ENCODE measurements around the gene IGSF6.
A peak's percentile ranks its signal among the peaks of the same experiment; 100 is the strongest.

DNA sequence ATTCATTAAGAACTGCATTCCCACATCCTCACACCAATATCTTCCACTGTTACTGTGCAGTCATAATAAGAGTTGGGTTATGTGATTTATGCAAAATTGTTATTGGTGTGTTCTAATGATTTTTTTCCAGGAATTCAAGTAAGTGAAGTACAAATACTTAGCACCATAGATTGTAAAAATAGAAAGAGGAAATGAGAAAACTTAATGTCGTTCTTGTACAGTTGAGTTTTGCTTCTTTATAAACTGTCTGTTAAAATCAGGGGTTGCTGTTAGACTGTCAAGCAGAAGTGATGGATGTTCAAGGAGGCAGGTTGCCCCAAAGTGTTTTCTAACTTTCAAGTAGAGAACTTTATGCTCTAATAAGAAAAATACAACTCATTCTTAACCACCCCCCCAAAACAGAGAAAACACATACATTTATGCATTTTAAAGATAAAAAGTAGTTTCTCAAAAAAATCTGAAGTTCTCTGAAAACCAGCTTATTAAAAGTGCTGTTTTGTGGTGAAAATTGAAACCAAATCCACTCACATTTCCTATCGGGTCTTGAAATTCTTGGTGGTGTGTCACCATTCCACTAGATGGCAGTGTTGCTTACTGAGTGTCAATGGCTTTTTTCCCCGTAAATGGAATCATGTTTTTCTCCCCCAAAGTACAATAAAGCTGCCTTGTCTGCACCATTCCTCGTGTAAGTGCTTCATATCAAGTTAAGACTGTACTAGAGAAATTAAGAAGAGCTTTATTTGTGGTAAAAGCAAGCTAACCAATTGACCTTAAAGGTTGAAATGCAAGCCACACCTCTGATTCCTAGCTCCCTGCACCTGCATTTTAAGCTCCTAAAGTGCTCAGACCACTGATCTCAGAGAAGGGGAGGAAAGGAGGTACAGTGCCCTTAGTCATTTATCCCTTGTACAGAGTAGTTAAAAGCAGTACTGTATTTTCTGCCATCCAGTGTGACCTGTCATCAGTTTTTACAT is 4.7 kb upstream of the IGSF6 start:
- TF ChIP-seq SMC3 (IDR thresholded peaks at IDR 0.05; ENCODE audit: low read depth, low read length) = peak; percentile 67
- TF ChIP-seq, protein P1, sequence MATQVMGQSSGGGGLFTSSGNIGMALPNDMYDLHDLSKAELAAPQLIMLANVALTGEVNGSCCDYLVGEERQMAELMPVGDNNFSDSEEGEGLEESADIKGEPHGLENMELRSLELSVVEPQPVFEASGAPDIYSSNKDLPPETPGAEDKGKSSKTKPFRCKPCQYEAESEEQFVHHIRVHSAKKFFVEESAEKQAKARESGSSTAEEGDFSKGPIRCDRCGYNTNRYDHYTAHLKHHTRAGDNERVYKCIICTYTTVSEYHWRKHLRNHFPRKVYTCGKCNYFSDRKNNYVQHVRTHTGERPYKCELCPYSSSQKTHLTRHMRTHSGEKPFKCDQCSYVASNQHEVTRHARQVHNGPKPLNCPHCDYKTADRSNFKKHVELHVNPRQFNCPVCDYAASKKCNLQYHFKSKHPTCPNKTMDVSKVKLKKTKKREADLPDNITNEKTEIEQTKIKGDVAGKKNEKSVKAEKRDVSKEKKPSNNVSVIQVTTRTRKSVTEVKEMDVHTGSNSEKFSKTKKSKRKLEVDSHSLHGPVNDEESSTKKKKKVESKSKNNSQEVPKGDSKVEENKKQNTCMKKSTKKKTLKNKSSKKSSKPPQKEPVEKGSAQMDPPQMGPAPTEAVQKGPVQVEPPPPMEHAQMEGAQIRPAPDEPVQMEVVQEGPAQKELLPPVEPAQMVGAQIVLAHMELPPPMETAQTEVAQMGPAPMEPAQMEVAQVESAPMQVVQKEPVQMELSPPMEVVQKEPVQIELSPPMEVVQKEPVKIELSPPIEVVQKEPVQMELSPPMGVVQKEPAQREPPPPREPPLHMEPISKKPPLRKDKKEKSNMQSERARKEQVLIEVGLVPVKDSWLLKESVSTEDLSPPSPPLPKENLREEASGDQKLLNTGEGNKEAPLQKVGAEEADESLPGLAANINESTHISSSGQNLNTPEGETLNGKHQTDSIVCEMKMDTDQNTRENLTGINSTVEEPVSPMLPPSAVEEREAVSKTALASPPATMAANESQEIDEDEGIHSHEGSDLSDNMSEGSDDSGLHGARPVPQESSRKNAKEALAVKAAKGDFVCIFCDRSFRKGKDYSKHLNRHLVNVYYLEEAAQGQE (IDR thresholded peaks at IDR 0.05; ENCODE audit: low read depth, low read length) = no peak
